Bronchial epithelial cell (primary cell): ENCODE measurements around the gene CERT1. TPM values are rescaled to one million over a fixed set of nuclear protein-coding genes. Genes with fewer than 3 reads are reported as not detected.
"Not testable (repeated sequence)": the region's sequence is repeated elsewhere in the genome, so short reads cannot be mapped to it uniquely, and the experiment has no call there.

Experiments used
- DNase-seq: peaks from one replicate; pipeline ENCODE4 v3.0.0-alpha.2; 2010; ENCODE audit warnings: low read depth
- FAIRE-seq: peaks from 2 replicates; lab custom pipeline; 2011; peaks lifted over from hg19 to GRCh38; lab: Jason Lieb, UNC
- H3K27me3 ChIP-seq: 2 replicates; pipeline ENCODE4 v1.5.1; 2011; ENCODE audit warnings: low read length; ENCODE audit not compliant: control insufficient read depth, insufficient read depth
- H3K36me3 ChIP-seq: 2 replicates; pipeline ENCODE4 v1.5.1; 2011; ENCODE audit warnings: low read length; ENCODE audit not compliant: control insufficient read depth, insufficient read depth
- H3K4me3 ChIP-seq: 2 replicates; pipeline ENCODE4 v1.5.1; 2011; ENCODE audit warnings: mild to moderate bottlenecking, low read depth, low read length, control low read depth
- total RNA-seq: library from RNA; depleted of rRNA; stranded (reverse); fragments of >200 nt; gene quantifications from 2 replicates; pipeline ENCODE4 v1.2.1, GENCODE V29; 2014
- TF ChIP-seq, protein P1 (sequence below): IDR thresholded peaks from 2 replicates; pipeline ENCODE4 v1.5.1; 2011; ENCODE audit warnings: mild to moderate bottlenecking, moderate library complexity, low read length, control low read depth, inconsistent platforms; ENCODE audit not compliant: insufficient read depth, severe bottlenecking

Gene CERT1
- total RNA-seq, 1 donor from 2014 or later = 20.5 TPM

DNA sequence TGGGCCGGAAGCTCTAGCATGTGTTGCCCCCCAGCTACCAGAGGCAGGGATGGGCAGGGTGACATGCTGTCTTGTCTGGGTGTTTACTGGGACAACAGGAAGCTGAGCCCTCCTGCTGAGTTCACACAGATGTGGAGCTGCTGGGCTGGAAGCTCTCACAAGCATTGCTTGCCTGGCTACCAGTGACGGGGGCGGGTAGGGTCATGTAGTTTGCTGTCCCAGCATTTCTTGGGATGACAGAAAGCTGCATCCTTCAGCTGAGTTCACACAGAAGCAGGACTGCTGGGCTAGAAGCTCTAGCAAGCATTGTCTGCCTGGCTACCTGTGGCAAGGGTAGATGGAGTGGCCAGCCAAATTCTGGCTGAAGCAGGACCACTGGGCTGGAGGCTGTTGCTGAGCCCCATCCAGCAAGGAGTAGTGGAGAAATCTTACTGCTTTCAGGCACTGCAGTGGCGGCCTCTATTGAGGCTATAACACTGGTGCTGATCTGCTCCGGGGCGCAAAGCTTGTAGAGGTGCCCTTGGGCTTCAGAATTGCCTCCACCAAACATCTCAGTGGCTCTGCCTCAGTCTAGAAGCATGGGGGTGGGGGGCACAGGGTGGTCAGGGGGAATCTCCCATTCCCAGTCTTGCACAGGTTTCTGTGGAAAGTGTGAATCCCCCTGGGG, 25.4 kb upstream of the CERT1 start:
- FAIRE-seq (no peak), DNase-seq (no peak)
- Histone ChIP-seq H3K4me3 (no peak overlapping the region), H3K36me3 (no peaks in the 10 kb centered on the region), H3K27me3 (no peaks in the 10 kb centered on the region)
- TF ChIP-seq, protein P1, sequence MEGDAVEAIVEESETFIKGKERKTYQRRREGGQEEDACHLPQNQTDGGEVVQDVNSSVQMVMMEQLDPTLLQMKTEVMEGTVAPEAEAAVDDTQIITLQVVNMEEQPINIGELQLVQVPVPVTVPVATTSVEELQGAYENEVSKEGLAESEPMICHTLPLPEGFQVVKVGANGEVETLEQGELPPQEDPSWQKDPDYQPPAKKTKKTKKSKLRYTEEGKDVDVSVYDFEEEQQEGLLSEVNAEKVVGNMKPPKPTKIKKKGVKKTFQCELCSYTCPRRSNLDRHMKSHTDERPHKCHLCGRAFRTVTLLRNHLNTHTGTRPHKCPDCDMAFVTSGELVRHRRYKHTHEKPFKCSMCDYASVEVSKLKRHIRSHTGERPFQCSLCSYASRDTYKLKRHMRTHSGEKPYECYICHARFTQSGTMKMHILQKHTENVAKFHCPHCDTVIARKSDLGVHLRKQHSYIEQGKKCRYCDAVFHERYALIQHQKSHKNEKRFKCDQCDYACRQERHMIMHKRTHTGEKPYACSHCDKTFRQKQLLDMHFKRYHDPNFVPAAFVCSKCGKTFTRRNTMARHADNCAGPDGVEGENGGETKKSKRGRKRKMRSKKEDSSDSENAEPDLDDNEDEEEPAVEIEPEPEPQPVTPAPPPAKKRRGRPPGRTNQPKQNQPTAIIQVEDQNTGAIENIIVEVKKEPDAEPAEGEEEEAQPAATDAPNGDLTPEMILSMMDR = no peak

DNA sequence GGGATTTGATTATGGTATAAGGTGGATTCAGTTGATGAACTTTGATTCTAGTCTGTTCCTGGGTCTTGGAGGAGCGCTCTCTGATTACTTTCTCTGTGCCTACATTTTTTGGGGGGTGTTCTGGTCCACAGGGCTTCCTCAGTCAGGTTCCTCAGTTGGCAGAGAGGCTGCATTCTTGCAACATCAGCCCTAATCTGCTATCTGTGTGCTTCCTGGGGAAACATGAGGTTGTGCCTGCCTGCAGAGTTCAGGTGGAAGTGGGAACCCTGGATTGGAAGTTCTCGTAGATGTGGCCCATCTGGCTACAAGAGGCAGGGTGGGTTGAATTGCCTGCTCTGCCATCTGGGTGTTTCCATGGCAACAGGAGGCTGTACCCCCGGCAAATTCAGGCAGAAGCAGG, 24.7 kb upstream of the CERT1 start:
- DNase-seq (no peak), FAIRE-seq (peak; percentile 7)
- H3K36me3 ChIP-seq = no peaks in the 10 kb centered on the region
- no peak overlapping the region for H3K4me3 ChIP-seq
- no peaks in the 10 kb centered on the region for H3K27me3 ChIP-seq
- TF ChIP-seq, protein P1 = no peak

DNA sequence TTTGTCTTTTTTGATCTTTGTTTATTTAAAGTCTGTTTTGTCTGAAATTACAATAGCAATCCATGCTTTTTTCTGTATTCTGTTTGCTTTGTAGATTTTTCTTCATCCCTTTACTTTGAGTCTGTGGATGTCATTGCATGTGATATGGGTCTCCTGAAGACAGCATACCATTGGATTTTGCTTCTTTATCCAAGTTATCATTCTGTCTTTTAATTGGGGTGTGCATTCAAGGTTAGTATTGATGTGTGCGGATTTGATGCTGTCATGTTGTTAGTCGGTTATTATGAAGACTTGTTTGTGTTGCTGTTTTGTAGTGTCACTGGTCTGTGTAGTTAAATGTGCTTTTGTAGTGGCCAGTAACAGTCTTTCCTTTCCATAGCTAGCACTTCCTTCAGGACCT, 23.3 kb upstream of the CERT1 start:
- TF ChIP-seq, protein P1 = no peak
- no peak for DNase-seq
- no peaks in the 10 kb centered on the region for H3K36me3 ChIP-seq
- H3K27me3 ChIP-seq = no peaks in the 10 kb centered on the region
- no peak overlapping the region for H3K4me3 ChIP-seq
- FAIRE-seq = no peak

DNA sequence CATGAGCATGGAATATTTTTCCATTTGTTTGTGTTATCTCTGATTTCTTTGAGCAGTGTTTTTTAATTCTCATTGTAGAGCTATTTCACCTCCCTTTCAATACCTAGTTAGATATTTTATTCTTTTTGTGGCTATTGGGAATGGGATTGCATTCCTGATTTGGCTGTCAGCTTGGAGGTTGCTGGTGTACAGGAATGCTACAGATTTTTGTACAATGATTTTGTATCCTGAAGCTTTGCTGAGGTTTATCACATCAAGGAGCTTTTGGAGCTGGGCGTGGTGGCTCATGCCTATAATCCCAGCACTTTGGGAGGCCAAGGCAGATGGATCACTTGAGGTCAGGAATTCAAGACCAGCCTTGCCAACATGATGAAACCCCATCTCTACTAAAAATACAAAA, 22.3 kb upstream of the CERT1 start:
- H3K4me3 ChIP-seq, H3K36me3 ChIP-seq, H3K27me3 ChIP-seq, FAIRE-seq: not testable (repeated sequence)
- peak; percentile 72 for DNase-seq

DNA sequence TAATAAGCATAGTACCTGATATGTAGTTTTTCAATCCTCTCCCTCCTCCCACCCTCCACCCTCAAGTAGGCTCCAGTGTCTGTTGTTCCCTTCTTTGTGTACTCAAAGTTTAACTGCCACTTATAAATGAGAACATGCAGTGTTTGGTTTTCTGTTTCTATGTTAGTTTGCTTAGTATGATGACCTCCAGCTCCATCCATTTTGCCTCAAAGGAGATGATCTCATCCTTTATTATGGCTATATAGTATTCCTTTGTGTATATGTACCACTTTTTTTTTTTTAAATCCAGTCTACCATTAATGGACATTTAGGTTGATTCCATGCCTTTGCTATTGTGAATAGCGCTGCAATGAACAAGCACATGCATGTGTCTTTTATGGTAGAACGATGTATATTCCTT, 20.8 kb upstream of the CERT1 start:
- DNase-seq = no peak
- TF ChIP-seq, protein P1 = no peak
- FAIRE-seq = no peak
- Histone ChIP-seq H3K4me3 (no peak overlapping the region), H3K27me3 (no peaks in the 10 kb centered on the region), H3K36me3 (no peaks in the 10 kb centered on the region)

DNA sequence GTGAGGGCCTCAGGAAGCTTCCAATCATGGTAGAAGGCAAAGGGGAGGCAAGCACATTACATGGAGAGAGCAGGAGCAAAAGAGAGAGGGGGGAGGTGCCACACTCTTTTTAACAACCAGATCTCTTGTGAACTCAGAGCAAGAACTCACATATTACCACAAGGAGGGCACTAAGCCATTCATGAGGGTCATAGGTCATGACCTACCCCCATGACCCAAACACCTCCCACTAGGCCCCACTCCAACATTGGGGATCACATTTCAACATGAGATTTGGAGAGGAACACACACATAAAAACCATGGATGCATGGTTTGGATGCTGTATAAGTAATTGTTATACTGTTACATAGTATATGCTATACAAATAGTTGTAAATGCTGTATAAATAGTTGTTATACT, 17.8 kb upstream of the CERT1 start:
- H3K27me3 ChIP-seq = no peaks in the 10 kb centered on the region
- H3K4me3 ChIP-seq = no peak overlapping the region
- TF ChIP-seq, protein P1 = no peak
- FAIRE-seq (no peak), DNase-seq (no peak)
- H3K36me3 ChIP-seq = no peaks in the 10 kb centered on the region
